HG02623 (cell line): ENCODE measurements around the gene PRKD1.

Source experiments
- ATAC-seq: cut with Tn5 transposase; IDR thresholded peaks from one replicate; pipeline ENCODE4 v1.9.1; 2021; ENCODE audit warnings: moderate library complexity; ENCODE audit not compliant: unreplicated experiment

The PRKD1 gene

GRCh38 chr14:29687071-29687765, 240.4 kb downstream of the PRKD1 start:
- ATAC-seq, result no peak

GRCh38 chr14:29684926-29685325, 242.7 kb downstream of the PRKD1 start:
- no peak for ATAC-seq

GRCh38 chr14:29682789-29683188, 244.9 kb downstream of the PRKD1 start:
- no peak for ATAC-seq

- ATAC-seq, result no peak
These were observed 246.3 kb downstream of the PRKD1 start for GRCh38 chr14:29681316-29681715.

GRCh38 chr14:29674566-29675285, 252.9 kb downstream of the PRKD1 start:
- no peak for ATAC-seq

- ATAC-seq, result no peak
These were observed 254.8 kb downstream of the PRKD1 start for GRCh38 chr14:29672831-29673230.

- ATAC-seq, result no peak
These were observed 256.6 kb downstream of the PRKD1 start for GRCh38 chr14:29671034-29671433.

GRCh38 chr14:29668201-29668600, 259.4 kb downstream of the PRKD1 start:
- ATAC-seq, result no peak

- no peak for ATAC-seq
These were observed 263.1 kb downstream of the PRKD1 start for GRCh38 chr14:29664515-29664914.

- no peak for ATAC-seq
These were observed 264.3 kb downstream of the PRKD1 start for GRCh38 chr14:29663281-29663801.

GRCh38 chr14:29654901-29655550, 272.6 kb downstream of the PRKD1 start:
- ATAC-seq, result no peak

GRCh38 chr14:29653303-29653702, 274.3 kb downstream of the PRKD1 start:
- ATAC-seq, result no peak

- no peak for ATAC-seq
These were observed 275.1 kb downstream of the PRKD1 start for GRCh38 chr14:29652571-29652970.

- ATAC-seq, result no peak
These were observed 276.9 kb downstream of the PRKD1 start for GRCh38 chr14:29650554-29651269.

- no peak for ATAC-seq
These were observed 278.5 kb downstream of the PRKD1 start for GRCh38 chr14:29649170-29649569.

- no peak for ATAC-seq
These were observed 279.6 kb downstream of the PRKD1 start for GRCh38 chr14:29648045-29648444.

- ATAC-seq, result no peak
These were observed 282.5 kb downstream of the PRKD1 start for GRCh38 chr14:29645117-29645516.

- no peak for ATAC-seq
These were observed 284.0 kb downstream of the PRKD1 start for GRCh38 chr14:29643433-29644211.

- ATAC-seq, result no peak
These were observed 290.2 kb downstream of the PRKD1 start for GRCh38 chr14:29637411-29637810.

GRCh38 chr14:29636870-29637269, 290.8 kb downstream of the PRKD1 start:
- ATAC-seq, result no peak
